Right ventricle myocardium inferior (tissue), 1 donor: ENCODE data around the gene RIPOR3. TPM values are rescaled to one million over a fixed set of nuclear protein-coding genes. Genes with fewer than 3 reads are reported as not detected.
"Not testable (repeated sequence)": the region's sequence is repeated elsewhere in the genome, so short reads cannot be mapped to it uniquely, and the experiment has no call there.

Experiments
- ATAC-seq: fragments of 200-7000 bp; cut with Tn5 transposase; one replicate; pipeline ENCODE4 v1.9.1; 2020; ENCODE audit warnings: mild to moderate bottlenecking, moderate library complexity
- DNase-seq: peaks from one replicate; pipeline ENCODE4 v3.0.0; 2021; ENCODE audit errors: missing footprints
- intact Hi-C: fragments of 100-400 bp; cut with DNase I; formaldehyde crosslinking; loops from one replicate; pipeline ENCODE4 v1.11.0; 2022
- microRNA-seq: library from miRNA; unstranded; fragments of <30 nt; microRNA quantifications from one replicate; pipeline ENCODE4 v1.2.0, GENCODE V29; 2020
- total RNA-seq: library from RNA; stranded (reverse); fragmentation: NEBNext Ultra II Directional; extraction: Animal tissue kit (Norgen Biotek cat#: 25700); gene quantifications from one replicate; pipeline ENCODE4 v1.2.1, GENCODE V29; 2021
- donor health status: DM: no; HTN: yes; CAD: no; lungs with severe emphysema.

RIPOR3 gene
- total RNA-seq, 1 donor from 2014 or later: 8.3 TPM

- peak; percentile 49 for ATAC-seq
- DNase-seq: no peak
- intact Hi-C loops: no loop called here
Observed at GRCh38 chr20:50540620-50541605, 150.4 kb downstream of the RIPOR3 start.

GRCh38 chr20:50539798-50540197 lies 151.5 kb downstream of the RIPOR3 start:
- ATAC-seq, DNase-seq, intact Hi-C loops: not testable (repeated sequence)

GRCh38 chr20:50538276-50538675 lies 153.1 kb downstream of the RIPOR3 start:
- DNase-seq (no peak), ATAC-seq (no peak)
- intact Hi-C loops: no loop called here

- no peak for DNase-seq
- intact Hi-C loops: no loop called here
Observed at GRCh38 chr20:50537546-50538201, 153.7 kb downstream of the RIPOR3 start.

GRCh38 chr20:50536333-50536732 lies 155.0 kb downstream of the RIPOR3 start:
- intact Hi-C loops: no loop called here
- DNase-seq: no peak
- no peak for ATAC-seq

More at GRCh38 chr20:50537546-50538201, 153.7 kb downstream of the RIPOR3 start:
- no peak for ATAC-seq

Small RNA genes within 50 kb of the gene (microRNA-seq; reads per million reads assigned to microRNA genes)
- gene MIR1302-5: not detected
- gene MIR645: not detected

Other genes with a start within 250 kb of the RIPOR3 start
- 23.3 TPM for gene PTPN1, start 181.2 kb downstream of the RIPOR3 start, total RNA-seq
- gene PARD6B, start 40.0 kb upstream of the RIPOR3 start, total RNA-seq: 5.6 TPM
- 1.8 TPM for gene BCAS4, start 103.5 kb upstream of the RIPOR3 start, total RNA-seq
- 30.3 TPM for gene ADNP, start 239.9 kb upstream of the RIPOR3 start, total RNA-seq